ENCODE data around the gene TMEM269.
A peak's percentile ranks its signal among the peaks of the same experiment; 100 is the strongest.

The TMEM269 gene

GRCh38 chr1:42822800-42823392 lies 38.1 kb downstream of the TMEM269 start:
- DNase-seq (ENCODE audit: low read depth), result no peak

GRCh38 chr1:42824481-42825035 lies 39.8 kb downstream of the TMEM269 start:
- no peak for DNase-seq (ENCODE audit: low read depth)

GRCh38 chr1:42825036-42825851 lies 40.5 kb downstream of the TMEM269 start:
- no peak for DNase-seq (ENCODE audit: low read depth)

GRCh38 chr1:42830631-42831030 lies 45.8 kb downstream of the TMEM269 start:
- no peak for DNase-seq (ENCODE audit: low read depth)

- no peak for DNase-seq (ENCODE audit: low read depth)
These were observed 46.5 kb downstream of the TMEM269 start for GRCh38 chr1:42831273-42831672.

GRCh38 chr1:42832641-42833240 lies 48.0 kb downstream of the TMEM269 start:
- DNase-seq (ENCODE audit: low read depth), result no peak

- no peak for DNase-seq (ENCODE audit: low read depth)
These were observed 49.2 kb downstream of the TMEM269 start for GRCh38 chr1:42833981-42834380.

- DNase-seq (ENCODE audit: low read depth), result no peak
These were observed 50.0 kb downstream of the TMEM269 start for GRCh38 chr1:42834803-42835202.

GRCh38 chr1:42835422-42835821 lies 50.6 kb downstream of the TMEM269 start:
- DNase-seq (ENCODE audit: low read depth), result no peak

GRCh38 chr1:42837709-42838108 lies 52.9 kb downstream of the TMEM269 start:
- DNase-seq (ENCODE audit: low read depth), result no peak

- DNase-seq (ENCODE audit: low read depth), result no peak
These were observed 53.8 kb downstream of the TMEM269 start for GRCh38 chr1:42838482-42839190.

- no peak for DNase-seq (ENCODE audit: low read depth)
These were observed 56.2 kb downstream of the TMEM269 start for GRCh38 chr1:42841010-42841409.

- DNase-seq (ENCODE audit: low read depth), result no peak
These were observed 56.8 kb downstream of the TMEM269 start for GRCh38 chr1:42841440-42842147.

GRCh38 chr1:42844592-42845140 lies 59.9 kb downstream of the TMEM269 start:
- DNase-seq (ENCODE audit: low read depth), result no peak

GRCh38 chr1:42845193-42845592 lies 60.4 kb downstream of the TMEM269 start:
- no peak for DNase-seq (ENCODE audit: low read depth)

- no peak for DNase-seq (ENCODE audit: low read depth)
These were observed 61.1 kb downstream of the TMEM269 start for GRCh38 chr1:42845866-42846256.

GRCh38 chr1:42846257-42847110 lies 61.7 kb downstream of the TMEM269 start, which contains the start of gene ZNF691:
Gene ZNF691 (plus strand): TSS chr1:42846613. CDS start chr1:42849659, 3,046 bp downstream.
- peak; percentile 76 for DNase-seq (ENCODE audit: low read depth)

- no peak for DNase-seq (ENCODE audit: low read depth)
These were observed 62.4 kb downstream of the TMEM269 start for GRCh38 chr1:42847111-42847595.

- no peak for DNase-seq (ENCODE audit: low read depth)
These were observed 63.1 kb downstream of the TMEM269 start for GRCh38 chr1:42847721-42848460.
